Measurements from ENCODE around the gene IGSF21.

The IGSF21 gene

GRCh38 chr1:18290740-18291412 is 183.3 kb downstream of the IGSF21 start:
- TF ChIP-seq CTCF (IDR thresholded peaks at IDR 0.05; ENCODE audit: low read depth, low read length): no peak
- H3K27ac ChIP-seq: no peak overlapping the region
- no peaks in the 10 kb centered on the region for H3K36me3 ChIP-seq
- H3K9me3 ChIP-seq (ENCODE audit: severe bottlenecking): no peaks in the 10 kb centered on the region
- no peak for DNase-seq
- no peaks in the 10 kb centered on the region for H3K27me3 ChIP-seq (ENCODE audit: insufficient read depth, low read depth, severe bottlenecking)
- no peak overlapping the region for H3K4me3 ChIP-seq (ENCODE audit: low read depth, low read length)

GRCh38 chr1:18292531-18292930 is 184.9 kb downstream of the IGSF21 start:
- Histone ChIP-seq H3K27me3 (ENCODE audit: insufficient read depth, low read depth, severe bottlenecking) (no peaks in the 10 kb centered on the region), H3K4me3 (ENCODE audit: low read depth, low read length) (no peak overlapping the region), H3K27ac (no peak overlapping the region), H3K36me3 (no peaks in the 10 kb centered on the region), H3K9me3 (ENCODE audit: severe bottlenecking) (no peaks in the 10 kb centered on the region)
- DNase-seq: no peak
- no peak for TF ChIP-seq CTCF (IDR thresholded peaks at IDR 0.05; ENCODE audit: low read depth, low read length)

- no peaks in the 10 kb centered on the region for H3K27me3 ChIP-seq (ENCODE audit: insufficient read depth, low read depth, severe bottlenecking)
- no peaks in the 10 kb centered on the region for H3K9me3 ChIP-seq (ENCODE audit: severe bottlenecking)
- TF ChIP-seq CTCF (IDR thresholded peaks at IDR 0.05; ENCODE audit: low read depth, low read length): no peak
- H3K27ac ChIP-seq: no peak overlapping the region
- H3K4me3 ChIP-seq (ENCODE audit: low read depth, low read length): no peak overlapping the region
- H3K36me3 ChIP-seq: no peaks in the 10 kb centered on the region
- DNase-seq: no peak
Observed at GRCh38 chr1:18293291-18293690, 185.7 kb downstream of the IGSF21 start.

- no peak for DNase-seq
- TF ChIP-seq CTCF (IDR thresholded peaks at IDR 0.05; ENCODE audit: low read depth, low read length): no peak
- H3K4me3 ChIP-seq (ENCODE audit: low read depth, low read length): no peak overlapping the region
- H3K9me3 ChIP-seq (ENCODE audit: severe bottlenecking): no peaks in the 10 kb centered on the region
- H3K36me3 ChIP-seq: no peaks in the 10 kb centered on the region
- no peaks in the 10 kb centered on the region for H3K27me3 ChIP-seq (ENCODE audit: insufficient read depth, low read depth, severe bottlenecking)
- no peak overlapping the region for H3K27ac ChIP-seq
Observed at GRCh38 chr1:18294437-18295176, 187.0 kb downstream of the IGSF21 start.

- Histone ChIP-seq H3K9me3 (ENCODE audit: severe bottlenecking) (no peaks in the 10 kb centered on the region), H3K4me3 (ENCODE audit: low read depth, low read length) (no peak overlapping the region), H3K27me3 (ENCODE audit: insufficient read depth, low read depth, severe bottlenecking) (no peaks in the 10 kb centered on the region), H3K36me3 (no peaks in the 10 kb centered on the region), H3K27ac (no peak overlapping the region)
- no peak for DNase-seq
- TF ChIP-seq CTCF (IDR thresholded peaks at IDR 0.05; ENCODE audit: low read depth, low read length): no peak
Observed at GRCh38 chr1:18297896-18298648, 190.5 kb downstream of the IGSF21 start.

Measured in WERI-Rb-1 (cell line).